Erythroblast (primary cell): ENCODE results near the gene CHAD.

ENCODE experiments used
- DNase-seq, 2 experiments: peaks; one replicate each; lab custom pipeline; 2025; lab: John Stamatoyannopoulos, UW
- GATA1 ChIP-seq: IDR thresholded peaks from 2 replicates; pipeline ENCODE4 v1.6.1; 2011; ENCODE audit warnings: low read depth, mild to moderate bottlenecking, control low read depth, low read length, moderate library complexity
- POLR2A ChIP-seq: IDR thresholded peaks from 2 replicates; pipeline ENCODE4 v1.6.1; 2011; ENCODE audit warnings: mild to moderate bottlenecking, low read length

Gene CHAD

GRCh38 chr17:50414808-50415207 lies 53.9 kb downstream of the CHAD start:
- TF ChIP-seq GATA1 (no peak), POLR2A (no peak)
- DNase-seq: no peak
